ELR (cell line): ENCODE measurements around the gene SAMD8.
"Not testable (repeated sequence)": the region's sequence is repeated elsewhere in the genome, so short reads cannot be mapped to it uniquely, and the experiment has no call there.

Experiments
- DNase-seq: peaks from one replicate; pipeline ENCODE4 v3.0.0-alpha.2; 2015; ENCODE audit warnings: low read depth

Gene SAMD8

GRCh38 chr10:75086278-75086934 is 25.1 kb upstream of the SAMD8 start:
- no peak for DNase-seq

- no peak for DNase-seq
These were observed 22.8 kb upstream of the SAMD8 start for GRCh38 chr10:75088640-75089039.

- no peak for DNase-seq
These were observed 21.8 kb upstream of the SAMD8 start for GRCh38 chr10:75089634-75090033.

- DNase-seq, result no peak
These were observed 20.3 kb upstream of the SAMD8 start for GRCh38 chr10:75091146-75091545.

- no peak for DNase-seq
These were observed 17.0 kb upstream of the SAMD8 start for GRCh38 chr10:75094465-75094864.

GRCh38 chr10:75095631-75096030 is 15.8 kb upstream of the SAMD8 start:
- no peak for DNase-seq

- peak; percentile 13 for DNase-seq
These were observed 14.7 kb upstream of the SAMD8 start for GRCh38 chr10:75096749-75097148.

GRCh38 chr10:75097666-75098285 is 13.7 kb upstream of the SAMD8 start:
- peak; percentile 27 for DNase-seq

- DNase-seq, result no peak
These were observed 12.4 kb upstream of the SAMD8 start for GRCh38 chr10:75098902-75099673.

GRCh38 chr10:75099952-75100763 is 11.3 kb upstream of the SAMD8 start:
- DNase-seq, result peak; percentile 73

- DNase-seq, result no peak
These were observed 10.6 kb upstream of the SAMD8 start for GRCh38 chr10:75100764-75101291.

GRCh38 chr10:75101416-75102251 is 9.8 kb upstream of the SAMD8 start:
- no peak for DNase-seq

GRCh38 chr10:75102830-75103673 is 8.4 kb upstream of the SAMD8 start:
- no peak for DNase-seq

GRCh38 chr10:75103881-75104686 is 7.4 kb upstream of the SAMD8 start:
- no peak for DNase-seq

GRCh38 chr10:75104842-75105241 is 6.6 kb upstream of the SAMD8 start:
- no peak for DNase-seq

- no peak for DNase-seq
These were observed 5.8 kb upstream of the SAMD8 start for GRCh38 chr10:75105576-75106197.

- DNase-seq, result no peak
These were observed 5.2 kb upstream of the SAMD8 start for GRCh38 chr10:75106242-75106641.

GRCh38 chr10:75106891-75107290 is 4.6 kb upstream of the SAMD8 start:
- DNase-seq, result not testable (repeated sequence)
